Spleen (tissue), 7 donors: ENCODE data around the gene TNKS1BP1.

Experiments used
- POLR2A ChIP-seq, 3 donors: fragments of 450-650 bp; IDR thresholded peaks; one replicate each; pipeline ENCODE4 v1.5.1; 2017; ENCODE audit warnings: antibody characterized with exemption in 3 of 3, mild to moderate bottlenecking in 1 of 3
- TF ChIP-seq, protein P1 (sequence below), 11 experiments: fragments of 200-600 bp in 7 of 11; fragments of 450-650 bp in 4 of 11; sonication (generic) in 4 of 11; IDR thresholded peaks in 8 of 11; conservative IDR thresholded peaks in 3 of 11; 1 replicate in 7 of 11; 2 replicates in 4 of 11; pipeline versions ENCODE4 v1.4.0 to v1.8.0; 2016 to 2021; ENCODE audit warnings: antibody characterized with exemption in 11 of 11, inconsistent platforms in 4 of 11, mild to moderate bottlenecking in 1 of 11
- donor health status: DM: no; HTN: no; CAD: no; lungs with moderate emphysema.
- donor health status: DM: no; HTN: no; CAD: no.
- donor health status: DM: no; HTN: no; CAD: no.

DNA sequence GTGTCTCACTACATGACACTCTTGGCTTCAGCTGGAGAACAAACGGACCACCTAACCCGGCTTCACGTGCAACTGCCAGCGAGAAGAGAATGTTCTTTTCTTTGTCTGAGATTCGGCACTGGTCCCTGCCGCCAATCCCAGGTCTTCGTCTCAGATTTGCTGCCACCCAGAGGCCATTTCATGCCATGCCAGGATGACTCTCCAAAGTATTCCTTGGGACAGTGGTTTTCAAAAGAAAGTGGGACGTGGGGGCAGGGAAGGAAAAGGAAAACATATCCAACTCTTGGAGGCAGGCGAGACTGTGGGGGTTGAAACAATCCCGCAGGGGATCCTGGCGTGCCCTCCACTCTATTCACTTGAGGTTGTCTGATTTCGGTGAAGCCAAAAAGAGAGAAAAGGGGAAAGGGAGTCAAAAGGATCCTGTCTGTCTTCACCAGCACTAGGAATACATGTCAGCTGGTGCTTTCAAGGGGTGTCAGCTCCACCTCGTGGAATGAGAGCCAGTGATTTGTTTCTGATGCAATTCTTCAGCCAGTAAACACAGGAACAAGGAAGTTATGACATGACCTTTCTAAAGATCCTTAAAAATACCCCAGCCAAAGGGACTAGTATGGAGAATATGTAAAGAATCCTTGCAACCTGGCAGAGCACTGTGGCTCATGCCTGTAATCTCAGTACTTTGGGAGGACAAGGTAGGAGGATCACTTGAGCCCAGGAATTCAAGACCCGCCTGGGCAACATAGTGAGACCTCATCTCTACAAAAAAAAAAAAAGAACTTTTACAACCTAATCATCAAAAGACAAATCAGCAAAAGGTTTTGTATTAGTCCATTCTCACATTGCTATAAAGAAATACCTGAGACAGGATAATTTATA lies 46.7 kb downstream of the TNKS1BP1 start:
- TF ChIP-seq, protein P1, sequence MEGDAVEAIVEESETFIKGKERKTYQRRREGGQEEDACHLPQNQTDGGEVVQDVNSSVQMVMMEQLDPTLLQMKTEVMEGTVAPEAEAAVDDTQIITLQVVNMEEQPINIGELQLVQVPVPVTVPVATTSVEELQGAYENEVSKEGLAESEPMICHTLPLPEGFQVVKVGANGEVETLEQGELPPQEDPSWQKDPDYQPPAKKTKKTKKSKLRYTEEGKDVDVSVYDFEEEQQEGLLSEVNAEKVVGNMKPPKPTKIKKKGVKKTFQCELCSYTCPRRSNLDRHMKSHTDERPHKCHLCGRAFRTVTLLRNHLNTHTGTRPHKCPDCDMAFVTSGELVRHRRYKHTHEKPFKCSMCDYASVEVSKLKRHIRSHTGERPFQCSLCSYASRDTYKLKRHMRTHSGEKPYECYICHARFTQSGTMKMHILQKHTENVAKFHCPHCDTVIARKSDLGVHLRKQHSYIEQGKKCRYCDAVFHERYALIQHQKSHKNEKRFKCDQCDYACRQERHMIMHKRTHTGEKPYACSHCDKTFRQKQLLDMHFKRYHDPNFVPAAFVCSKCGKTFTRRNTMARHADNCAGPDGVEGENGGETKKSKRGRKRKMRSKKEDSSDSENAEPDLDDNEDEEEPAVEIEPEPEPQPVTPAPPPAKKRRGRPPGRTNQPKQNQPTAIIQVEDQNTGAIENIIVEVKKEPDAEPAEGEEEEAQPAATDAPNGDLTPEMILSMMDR (IDR thresholded peaks at IDR 0.05 in 8 of 11, conservative IDR thresholded peaks at IDR 0.05 in 3 of 11): peak; percentile 53 to 81 (median 72)
- TF ChIP-seq POLR2A (IDR thresholded peaks at IDR 0.05): no peak
